Vein endothelial cell (primary cell): ENCODE measurements around the gene GATC. TPM values are rescaled to one million over a fixed set of nuclear protein-coding genes. Genes with fewer than 3 reads are reported as not detected.

Experiments used
- small RNA-seq: library from RNA; depleted of rRNA; stranded (forward); fragments of <200 nt; gene quantifications from one replicate; pipeline ENCODE3, GENCODE V24; 2012
- total RNA-seq: library from RNA; depleted of rRNA; stranded (reverse); fragments of >200 nt; gene quantifications from 2 replicates; pipeline ENCODE4 v1.2.3, GENCODE V29; 2012

GATC gene
- 20.9 and 24.9 TPM in 2 replicates for total RNA-seq

GRCh38 chr12:120445911-120446843, at the start of gene GATC, which contains the start of gene TRIAP1:
Gene GATC, plus strand, starts transcription at chr12:120446444. Its CDS starts 37 bp downstream, at chr12:120446481.
Gene TRIAP1, minus strand, starts transcription at chr12:120446384. Its CDS starts 12 bp downstream, at chr12:120446372.

GRCh38 chr12:120437735-120438494, 8.3 kb upstream of the GATC start, which contains the start of gene COX6A1:
Gene COX6A1, plus strand, starts transcription at chr12:120438113. Its CDS starts 14 bp downstream, at chr12:120438127.

GRCh38 chr12:120469450-120470149, 23.4 kb downstream of the GATC start, which contains the start of gene SRSF9:
Gene SRSF9, minus strand, starts transcription at chr12:120469748. Its CDS starts 139 bp downstream, at chr12:120469609.

GRCh38 chr12:120495731-120496412, 49.6 kb downstream of the GATC start, which contains the start of gene DYNLL1:
Gene DYNLL1, plus strand, starts transcription at chr12:120496113. Its CDS starts 309 bp downstream, at chr12:120496422.

Small RNA genes lying within 50 kb of the gene (small RNA-seq; reads per million reads assigned to genes)
- gene RF00019: not detected

Other genes starting within 250 kb of the GATC start
- gene RPLP0, start 245.3 kb upstream of the GATC start, total RNA-seq: 3,085 and 3,490 TPM in 2 replicates
- gene PXN, start 180.7 kb upstream of the GATC start, total RNA-seq: 165 and 184 TPM in 2 replicates
- under 0.01 TPM in 2 replicates for gene RNU4-2, start 154.5 kb upstream of the GATC start, total RNA-seq
- gene RNU4-1, start 153.2 kb upstream of the GATC start, total RNA-seq: under 0.01 TPM in 2 replicates
- 0.76 and 0.98 TPM in 2 replicates for gene SIRT4, start 144.1 kb upstream of the GATC start, total RNA-seq
- not detected in 2 replicates for gene PLA2G1B, start 118.7 kb upstream of the GATC start, total RNA-seq
- gene MSI1, start 77.3 kb upstream of the GATC start, total RNA-seq: not detected in 2 replicates
- 301 and 308 TPM in 2 replicates for gene COX6A1, start 8.3 kb upstream of the GATC start, total RNA-seq
- 40.8 and 52.4 TPM in 2 replicates for gene TRIAP1, start 60 bp upstream of the GATC start, total RNA-seq
- gene SRSF9, start 23.3 kb downstream of the GATC start, total RNA-seq: 172 and 175 TPM in 2 replicates
- 253 and 299 TPM in 2 replicates for gene DYNLL1, start 49.7 kb downstream of the GATC start, total RNA-seq
- 18.6 and 21.9 TPM in 2 replicates for gene COQ5, start 82.7 kb downstream of the GATC start, total RNA-seq
- 117 and 142 TPM in 2 replicates for gene RNF10, start 87.9 kb downstream of the GATC start, total RNA-seq
- 19.9 and 20.7 TPM in 2 replicates for gene POP5, start 135.0 kb downstream of the GATC start, total RNA-seq
- gene CABP1, start 194.2 kb downstream of the GATC start, total RNA-seq: not detected in 2 replicates
- 63.7 and 80.6 TPM in 2 replicates for gene MLEC, start 240.7 kb downstream of the GATC start, total RNA-seq